K562 (cell line): ENCODE measurements around the gene RFX3.

Experiments used
- BCOR ChIP-seq: fragments of 450-650 bp; IDR thresholded peaks from 2 replicates; pipeline ENCODE4 v1.6.1; 2016
- EGR1 ChIP-seq: fragments of 450-650 bp; conservative IDR thresholded peaks from 2 replicates; pipeline ENCODE4 v1.6.1; 2017; ENCODE audit warnings: mild to moderate bottlenecking
- ELF1 ChIP-seq: fragments of 200-800 bp; sonication (Bioruptor generic); IDR thresholded peaks from 2 replicates; pipeline ENCODE4 v1.6.1; 2016; ENCODE audit warnings: missing genetic modification characterization, missing compliant biosample characterization
- GTF2F1 ChIP-seq: IDR thresholded peaks from 2 replicates; pipeline ENCODE4 v1.6.1; 2011; ENCODE audit warnings: low read depth, low read length, improper control_type of control experiment
- PHTF2 ChIP-seq: fragments of 250-450 bp; sonication (Bioruptor Pico); IDR thresholded peaks from 2 replicates; pipeline ENCODE4 v1.5.0; 2021; ENCODE audit warnings: mild to moderate bottlenecking
- TF ChIP-seq, protein P1 (sequence below): fragments of 200-800 bp; sonication (Bioruptor generic); IDR thresholded peaks from 2 replicates; pipeline ENCODE4 v1.6.1; 2016; ENCODE audit warnings: missing genetic modification characterization, missing compliant biosample characterization
- TF ChIP-seq, protein P2 (sequence below): sonication (generic); formaldehyde crosslinking; IDR thresholded peaks from 2 replicates; pipeline ENCODE4 v1.8.0; 2023; ENCODE audit warnings: mild to moderate bottlenecking, missing genetic modification reagents

DNA sequence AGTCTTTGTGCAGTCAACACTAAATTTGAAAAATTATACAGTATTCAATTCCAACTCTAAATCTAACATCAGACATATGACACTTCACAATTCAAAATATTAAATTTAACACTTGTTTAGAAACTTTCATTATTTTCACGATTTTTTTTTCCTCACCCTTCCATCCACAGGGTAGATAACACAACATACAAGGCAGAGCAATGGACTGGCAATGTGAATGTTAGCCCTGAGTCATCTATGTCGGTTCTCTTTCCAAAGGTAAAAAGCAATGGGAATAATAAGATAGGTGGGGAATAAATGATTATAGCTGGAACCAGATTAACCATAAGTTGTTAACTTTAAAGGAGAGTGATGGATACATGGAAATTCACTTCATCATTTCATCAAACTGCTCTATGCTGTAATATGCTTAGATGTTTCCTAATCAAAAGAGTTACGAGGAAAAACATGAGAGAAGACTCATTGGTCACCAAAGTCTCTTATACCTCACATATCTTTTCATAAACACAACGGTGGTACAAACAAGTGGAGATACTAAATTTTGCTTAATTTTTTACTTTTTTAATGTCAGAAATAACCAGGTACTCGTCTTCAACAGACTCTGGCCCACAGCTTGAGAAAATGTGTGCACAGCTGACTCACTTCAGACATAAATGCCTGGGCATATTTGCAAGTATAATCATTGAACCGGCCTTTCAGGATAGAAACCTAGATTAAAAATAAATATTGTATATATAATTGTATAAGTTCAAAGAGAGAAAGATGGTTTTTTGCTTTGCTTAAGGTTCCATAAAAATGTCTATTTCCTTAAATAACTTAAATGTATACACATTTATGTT lies 23.0 kb downstream of the RFX3 start:
- TF ChIP-seq, protein P1, sequence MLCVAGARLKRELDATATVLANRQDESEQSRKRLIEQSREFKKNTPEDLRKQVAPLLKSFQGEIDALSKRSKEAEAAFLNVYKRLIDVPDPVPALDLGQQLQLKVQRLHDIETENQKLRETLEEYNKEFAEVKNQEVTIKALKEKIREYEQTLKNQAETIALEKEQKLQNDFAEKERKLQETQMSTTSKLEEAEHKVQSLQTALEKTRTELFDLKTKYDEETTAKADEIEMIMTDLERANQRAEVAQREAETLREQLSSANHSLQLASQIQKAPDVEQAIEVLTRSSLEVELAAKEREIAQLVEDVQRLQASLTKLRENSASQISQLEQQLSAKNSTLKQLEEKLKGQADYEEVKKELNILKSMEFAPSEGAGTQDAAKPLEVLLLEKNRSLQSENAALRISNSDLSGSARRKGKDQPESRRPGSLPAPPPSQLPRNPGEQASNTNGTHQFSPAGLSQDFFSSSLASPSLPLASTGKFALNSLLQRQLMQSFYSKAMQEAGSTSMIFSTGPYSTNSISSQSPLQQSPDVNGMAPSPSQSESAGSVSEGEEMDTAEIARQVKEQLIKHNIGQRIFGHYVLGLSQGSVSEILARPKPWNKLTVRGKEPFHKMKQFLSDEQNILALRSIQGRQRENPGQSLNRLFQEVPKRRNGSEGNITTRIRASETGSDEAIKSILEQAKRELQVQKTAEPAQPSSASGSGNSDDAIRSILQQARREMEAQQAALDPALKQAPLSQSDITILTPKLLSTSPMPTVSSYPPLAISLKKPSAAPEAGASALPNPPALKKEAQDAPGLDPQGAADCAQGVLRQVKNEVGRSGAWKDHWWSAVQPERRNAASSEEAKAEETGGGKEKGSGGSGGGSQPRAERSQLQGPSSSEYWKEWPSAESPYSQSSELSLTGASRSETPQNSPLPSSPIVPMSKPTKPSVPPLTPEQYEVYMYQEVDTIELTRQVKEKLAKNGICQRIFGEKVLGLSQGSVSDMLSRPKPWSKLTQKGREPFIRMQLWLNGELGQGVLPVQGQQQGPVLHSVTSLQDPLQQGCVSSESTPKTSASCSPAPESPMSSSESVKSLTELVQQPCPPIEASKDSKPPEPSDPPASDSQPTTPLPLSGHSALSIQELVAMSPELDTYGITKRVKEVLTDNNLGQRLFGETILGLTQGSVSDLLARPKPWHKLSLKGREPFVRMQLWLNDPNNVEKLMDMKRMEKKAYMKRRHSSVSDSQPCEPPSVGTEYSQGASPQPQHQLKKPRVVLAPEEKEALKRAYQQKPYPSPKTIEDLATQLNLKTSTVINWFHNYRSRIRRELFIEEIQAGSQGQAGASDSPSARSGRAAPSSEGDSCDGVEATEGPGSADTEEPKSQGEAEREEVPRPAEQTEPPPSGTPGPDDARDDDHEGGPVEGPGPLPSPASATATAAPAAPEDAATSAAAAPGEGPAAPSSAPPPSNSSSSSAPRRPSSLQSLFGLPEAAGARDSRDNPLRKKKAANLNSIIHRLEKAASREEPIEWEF, result no peak
- TF ChIP-seq ELF1 (tag), result no peak
- TF ChIP-seq BCOR, result no peak
- TF ChIP-seq GTF2F1, result no peak
- no peak for TF ChIP-seq PHTF2 (CRISPR knock-in tag)
- no peak for TF ChIP-seq EGR1
- TF ChIP-seq, protein P2, sequence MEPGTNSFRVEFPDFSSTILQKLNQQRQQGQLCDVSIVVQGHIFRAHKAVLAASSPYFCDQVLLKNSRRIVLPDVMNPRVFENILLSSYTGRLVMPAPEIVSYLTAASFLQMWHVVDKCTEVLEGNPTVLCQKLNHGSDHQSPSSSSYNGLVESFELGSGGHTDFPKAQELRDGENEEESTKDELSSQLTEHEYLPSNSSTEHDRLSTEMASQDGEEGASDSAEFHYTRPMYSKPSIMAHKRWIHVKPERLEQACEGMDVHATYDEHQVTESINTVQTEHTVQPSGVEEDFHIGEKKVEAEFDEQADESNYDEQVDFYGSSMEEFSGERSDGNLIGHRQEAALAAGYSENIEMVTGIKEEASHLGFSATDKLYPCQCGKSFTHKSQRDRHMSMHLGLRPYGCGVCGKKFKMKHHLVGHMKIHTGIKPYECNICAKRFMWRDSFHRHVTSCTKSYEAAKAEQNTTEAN (CRISPR knock-in tag), result no peak
